KMS-11 (cell line): Measurements from ENCODE around the gene PSENEN.

ENCODE experiments used
- H2AFZ ChIP-seq: fragments of 200-600 bp; sonication (generic); 2 replicates; pipeline ENCODE4 v1.6.1; 2016; ENCODE audit warnings: antibody characterized with exemption, mixed run types, low read depth
- H3K27ac ChIP-seq: fragments of 200-600 bp; sonication (generic); 2 replicates; pipeline ENCODE4 v1.6.1; 2016; ENCODE audit warnings: mild to moderate bottlenecking, mixed run types
- H3K27me3 ChIP-seq: fragments of 200-600 bp; sonication (generic); 2 replicates; pipeline ENCODE4 v1.6.1; 2017; ENCODE audit warnings: mild to moderate bottlenecking, low read depth, mixed run types, moderate library complexity; ENCODE audit not compliant: insufficient read depth
- H3K36me3 ChIP-seq: fragments of 200-600 bp; sonication (generic); 2 replicates; pipeline ENCODE4 v1.6.1; 2017; ENCODE audit warnings: mild to moderate bottlenecking, mixed run types; ENCODE audit not compliant: insufficient read depth
- H3K4me1 ChIP-seq: fragments of 200-600 bp; sonication (generic); 2 replicates; pipeline ENCODE4 v1.6.1; 2016; ENCODE audit warnings: mild to moderate bottlenecking, low read depth, mixed run types; ENCODE audit not compliant: poor library complexity, severe bottlenecking
- H3K4me2 ChIP-seq: fragments of 200-600 bp; sonication (generic); 2 replicates; pipeline ENCODE4 v1.7.0; 2016; ENCODE audit warnings: mild to moderate bottlenecking, mixed run types
- H3K4me3 ChIP-seq: fragments of 200-600 bp; sonication (generic); IDR thresholded peaks from 2 replicates; pipeline ENCODE4 v1.6.1; 2017; ENCODE audit warnings: low read depth, low read length, mixed read lengths; ENCODE audit not compliant: insufficient read depth
- H3K79me2 ChIP-seq: fragments of 200-600 bp; sonication (generic); 2 replicates; pipeline ENCODE4 v1.6.1; 2016; ENCODE audit warnings: low read depth, mixed run types; ENCODE audit not compliant: insufficient read depth
- H3K9ac ChIP-seq: fragments of 200-600 bp; sonication (generic); 2 replicates; pipeline ENCODE4 v1.6.1; 2016; ENCODE audit warnings: mild to moderate bottlenecking, mixed run types
- H4K20me1 ChIP-seq: fragments of 200-600 bp; sonication (generic); 2 replicates; pipeline ENCODE4 v1.6.1; 2016; ENCODE audit warnings: mild to moderate bottlenecking, mixed run types; ENCODE audit not compliant: insufficient read depth
- CTCF ChIP-seq: fragments of 200-600 bp; sonication (generic); conservative IDR thresholded peaks from 2 replicates; pipeline ENCODE4 v1.6.1; 2017; ENCODE audit warnings: low read depth, mild to moderate bottlenecking, antibody characterized with exemption, low read length, moderate library complexity, mixed read lengths

The PSENEN gene

GRCh38 chr19:35746087-35746462, 624 bp downstream of the PSENEN start:
- no peak overlapping the region for H2AFZ ChIP-seq
- no peaks in the 10 kb centered on the region for H3K36me3 ChIP-seq
- peak overlapping the region; percentile 96; the same call in 1 of the 2 replicates for H3K9ac ChIP-seq
- no peak for TF ChIP-seq CTCF
- H3K79me2 ChIP-seq, result peaks cover 4% of the 10 kb centered on the region; the same call in 1 of the 2 replicates
- H4K20me1 ChIP-seq, result no peaks in the 10 kb centered on the region
- peak overlapping the region; percentile 59 for H3K4me2 ChIP-seq
- H3K4me3 ChIP-seq, result peak overlapping the region; percentile 62
- peaks cover 53% of the 10 kb centered on the region for H3K4me1 ChIP-seq
- H3K27me3 ChIP-seq, result no peaks in the 10 kb centered on the region
- H3K27ac ChIP-seq, result peak overlapping the region; percentile 96; the same call in 1 of the 2 replicates

- H3K4me3 ChIP-seq, result no peak overlapping the region
- H3K27ac ChIP-seq, result no peak overlapping the region
- peak overlapping the region; percentile 59; the same call in 1 of the 2 replicates for H3K4me2 ChIP-seq
- no peaks in the 10 kb centered on the region for H3K36me3 ChIP-seq
- peaks cover 4% of the 10 kb centered on the region; the same call in 1 of the 2 replicates for H3K79me2 ChIP-seq
- H3K4me1 ChIP-seq, result peaks cover 51% of the 10 kb centered on the region
- no peak for TF ChIP-seq CTCF
- peak overlapping the region; percentile 96; the same call in 1 of the 2 replicates for H3K9ac ChIP-seq
- no peaks in the 10 kb centered on the region for H4K20me1 ChIP-seq
- no peaks in the 10 kb centered on the region for H3K27me3 ChIP-seq
- H2AFZ ChIP-seq, result no peak overlapping the region
These were observed 1.1 kb downstream of the PSENEN start for GRCh38 chr19:35746531-35746930.

GRCh38 chr19:35748106-35749020, 2.9 kb downstream of the PSENEN start, which contains the start of gene LIN37:
TSS of gene LIN37 (plus strand) at chr19:35748576. CDS start at chr19:35748725, 149 bp downstream.
- Histone ChIP-seq H3K79me2 (peaks cover 4% of the 10 kb centered on the region; the same call in 1 of the 2 replicates), H3K36me3 (no peaks in the 10 kb centered on the region), H3K27me3 (no peaks in the 10 kb centered on the region), H3K27ac (no peak within 1 kb of the TSS), H3K4me2 (peak within 1 kb of the TSS; percentile 64), H2AFZ (peak within 1 kb of the TSS; percentile 71; the same call in 1 of the 2 replicates), H4K20me1 (no peaks in the 10 kb centered on the region), H3K4me1 (peaks cover 33% of the 10 kb centered on the region), H3K9ac (peak within 1 kb of the TSS; percentile 33; the same call in 1 of the 2 replicates), H3K4me3 (peak within 1 kb of the TSS; percentile 51)
- no peak for TF ChIP-seq CTCF

- Histone ChIP-seq H3K9ac (no peak overlapping the region), H3K4me2 (no peak overlapping the region), H2AFZ (no peak overlapping the region), H3K27ac (no peak overlapping the region), H3K36me3 (no peaks in the 10 kb centered on the region), H4K20me1 (no peaks in the 10 kb centered on the region), H3K4me1 (peaks cover 22% of the 10 kb centered on the region), H3K79me2 (peaks cover 4% of the 10 kb centered on the region; the same call in 1 of the 2 replicates), H3K27me3 (no peaks in the 10 kb centered on the region), H3K4me3 (no peak overlapping the region)
- TF ChIP-seq CTCF, result no peak
These were observed 4.7 kb downstream of the PSENEN start for GRCh38 chr19:35750167-35750566.
